WTC11 (cell line): Measurements from ENCODE around the gene SYMPK. TPM values are rescaled to one million over a fixed set of nuclear protein-coding genes. Genes with fewer than 3 reads are reported as not detected.

ENCODE experiments used
- ATAC-seq: fragments of 200-7000 bp; cut with Tn5 transposase; 2 replicates; pipeline ENCODE4 v1.10.0; 2021; ENCODE audit warnings: mild to moderate bottlenecking, moderate library complexity
- CTCF ChIA-PET: fragments of 300-600 bp; sonication (Branson Sonifier 250); formaldehyde crosslinking; loops from one replicate; lab custom pipeline; 2021; ENCODE audit warnings: antibody characterized with exemption; lab: Charles Lee
- POLR2A ChIA-PET: fragments of 350-600 bp; sonication (Branson Sonifier 250); formaldehyde crosslinking; loops from one replicate; lab custom pipeline; 2021; ENCODE audit warnings: antibody characterized with exemption; lab: Charles Lee
- DNase-seq: peaks from one replicate; pipeline ENCODE4 v3.0.0; 2021; ENCODE audit warnings: low spot score
- H3K27ac Mint-ChIP-seq: 2 replicates; pipeline ENCODE4 v1.8.0; 2021; ENCODE audit warnings: mixed read lengths
- H3K27me3 Mint-ChIP-seq: 2 replicates; pipeline ENCODE4 v1.8.0; 2021; ENCODE audit warnings: low read depth, mild to moderate bottlenecking, moderate library complexity, mixed read lengths
- H3K36me3 Mint-ChIP-seq: 2 replicates; pipeline ENCODE4 v1.8.0; 2021; ENCODE audit warnings: mixed read lengths
- H3K4me1 Mint-ChIP-seq: 2 replicates; pipeline ENCODE4 v1.8.0; 2022; ENCODE audit warnings: mixed read lengths
- H3K4me3 Mint-ChIP-seq: 2 replicates; pipeline ENCODE4 v1.8.0; 2021; ENCODE audit warnings: mild to moderate bottlenecking, moderate library complexity, mixed read lengths
- H3K9me3 Mint-ChIP-seq: 2 replicates; pipeline ENCODE4 v1.8.0; 2021; ENCODE audit warnings: mixed read lengths
- ESRRA ChIP-seq: sonication (generic); formaldehyde crosslinking; IDR thresholded peaks from 2 replicates; pipeline ENCODE4 v1.8.1; 2022; ENCODE audit warnings: mild to moderate bottlenecking, missing genetic modification reagents, borderline replicate concordance
- ETV6 ChIP-seq: sonication (generic); formaldehyde crosslinking; IDR thresholded peaks from 2 replicates; pipeline ENCODE4 v1.8.1; 2022; ENCODE audit warnings: mild to moderate bottlenecking, missing genetic modification reagents
- FOXK1 ChIP-seq: sonication (generic); formaldehyde crosslinking; IDR thresholded peaks from 2 replicates; pipeline ENCODE4 v1.8.0; 2022; ENCODE audit warnings: mild to moderate bottlenecking, moderate library complexity, missing genetic modification reagents
- IRF2 ChIP-seq: sonication (generic); formaldehyde crosslinking; IDR thresholded peaks from 2 replicates; pipeline ENCODE4 v1.8.0; 2022; ENCODE audit warnings: low read depth, missing genetic modification reagents, borderline replicate concordance
- NFYB ChIP-seq: sonication (generic); formaldehyde crosslinking; conservative IDR thresholded peaks from 2 replicates; pipeline ENCODE4 v1.8.0; 2022; ENCODE audit warnings: low read depth, missing genetic modification reagents
- SP1 ChIP-seq: sonication (generic); formaldehyde crosslinking; conservative IDR thresholded peaks from 2 replicates; pipeline ENCODE4 v1.8.1; 2022; ENCODE audit warnings: missing genetic modification reagents
- TEAD4 ChIP-seq: sonication (generic); formaldehyde crosslinking; IDR thresholded peaks from 2 replicates; pipeline ENCODE4 v1.8.0; 2022; ENCODE audit warnings: mild to moderate bottlenecking, missing genetic modification reagents
- TP53 ChIP-seq: sonication (generic); formaldehyde crosslinking; IDR thresholded peaks from 2 replicates; pipeline ENCODE4 v1.8.1; 2023; ENCODE audit warnings: mild to moderate bottlenecking, missing genetic modification reagents
- ZBTB43 ChIP-seq: sonication (generic); formaldehyde crosslinking; IDR thresholded peaks from 2 replicates; pipeline ENCODE4 v1.8.1; 2023; ENCODE audit warnings: mild to moderate bottlenecking, missing genetic modification reagents
- ZNF121 ChIP-seq: sonication (generic); formaldehyde crosslinking; IDR thresholded peaks from 2 replicates; pipeline ENCODE4 v1.8.0; 2023; ENCODE audit warnings: missing genetic modification reagents
- ZNF138 ChIP-seq: sonication (generic); formaldehyde crosslinking; conservative IDR thresholded peaks from 2 replicates; pipeline ENCODE4 v1.8.1; 2022; ENCODE audit warnings: mild to moderate bottlenecking, moderate library complexity, missing genetic modification reagents
- ZNF263 ChIP-seq: sonication (generic); formaldehyde crosslinking; IDR thresholded peaks from 2 replicates; pipeline ENCODE4 v1.8.1; 2022; ENCODE audit warnings: low read depth, mild to moderate bottlenecking, moderate library complexity, missing genetic modification reagents
- ZNF512 ChIP-seq: sonication (generic); formaldehyde crosslinking; IDR thresholded peaks from 2 replicates; pipeline ENCODE4 v1.8.1; 2022; ENCODE audit warnings: missing genetic modification reagents, borderline replicate concordance
- total RNA-seq: library from RNA; stranded (reverse); gene quantifications from 3 replicates; pipeline ENCODE4 v1.2.3, GENCODE V29; 2021
- TF ChIP-seq, protein P1 (sequence below): sonication (generic); formaldehyde crosslinking; IDR thresholded peaks from 2 replicates; pipeline ENCODE4 v1.8.0; 2023; ENCODE audit warnings: missing genetic modification reagents
- TF ChIP-seq, protein P2 (sequence below): sonication (generic); formaldehyde crosslinking; IDR thresholded peaks from 2 replicates; pipeline ENCODE4 v1.8.1; 2023; ENCODE audit warnings: mild to moderate bottlenecking, moderate library complexity, missing genetic modification reagents
- TF ChIP-seq, protein P3 (sequence below): sonication (generic); formaldehyde crosslinking; IDR thresholded peaks from 2 replicates; pipeline ENCODE4 v1.8.0; 2022; ENCODE audit warnings: mild to moderate bottlenecking, missing genetic modification reagents
- TF ChIP-seq, protein P4 (sequence below): sonication (generic); formaldehyde crosslinking; IDR thresholded peaks from 2 replicates; pipeline ENCODE4 v1.8.0; 2022; ENCODE audit warnings: mild to moderate bottlenecking, missing genetic modification reagents
- TF ChIP-seq, protein P5 (sequence below): sonication (generic); formaldehyde crosslinking; IDR thresholded peaks from 2 replicates; pipeline ENCODE4 v1.8.0; 2023; ENCODE audit warnings: missing genetic modification reagents, mild to moderate bottlenecking, borderline replicate concordance

SYMPK gene
- total RNA-seq, 1 experiment from 2014 or later, result 106 TPM

DNA sequence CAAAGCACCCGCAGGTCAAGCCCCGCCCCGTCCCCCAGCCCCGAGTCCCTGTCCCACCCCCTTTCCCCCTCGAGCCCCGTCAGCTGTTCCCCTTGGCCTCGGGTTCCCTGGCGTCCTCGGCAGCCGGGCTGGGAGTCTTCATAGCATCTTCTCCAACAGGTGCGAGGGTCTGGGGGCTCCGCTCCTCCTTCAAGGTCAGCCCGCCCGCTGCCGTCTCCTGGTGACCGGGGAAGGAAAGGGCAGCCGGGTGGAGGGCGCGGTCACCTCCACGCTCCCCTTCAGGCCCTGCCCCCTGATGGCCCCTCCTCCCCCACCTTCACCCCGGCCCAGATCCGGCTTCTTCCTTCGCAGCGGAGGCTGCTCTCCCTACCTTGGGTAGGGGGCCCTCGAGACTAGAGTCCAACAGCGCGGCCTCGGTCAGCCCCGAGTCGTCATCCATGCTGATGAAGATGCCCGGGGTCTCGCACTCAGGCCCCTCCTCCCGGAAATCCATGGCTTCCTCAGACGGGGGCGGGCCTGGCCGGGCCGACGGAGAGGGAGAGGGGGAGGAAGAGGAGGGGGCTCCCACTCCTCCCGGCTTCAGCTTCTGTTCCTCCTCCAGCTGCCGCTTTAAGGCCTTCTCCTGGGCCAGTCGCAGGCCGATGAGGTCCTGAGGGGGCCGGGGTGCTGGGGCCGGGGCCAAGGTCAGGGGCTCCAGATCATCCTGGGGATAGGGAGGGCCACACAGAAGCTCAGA, 47.3 kb downstream of the SYMPK start:
- TF ChIP-seq IRF2, result no peak
- TF ChIP-seq TP53 (CRISPR knock-in tag), result 0 out of 2 replicates have a peak, but pooled peaks have one; percentile 8
- no peak for TF ChIP-seq TEAD4
- TF ChIP-seq, protein P1, sequence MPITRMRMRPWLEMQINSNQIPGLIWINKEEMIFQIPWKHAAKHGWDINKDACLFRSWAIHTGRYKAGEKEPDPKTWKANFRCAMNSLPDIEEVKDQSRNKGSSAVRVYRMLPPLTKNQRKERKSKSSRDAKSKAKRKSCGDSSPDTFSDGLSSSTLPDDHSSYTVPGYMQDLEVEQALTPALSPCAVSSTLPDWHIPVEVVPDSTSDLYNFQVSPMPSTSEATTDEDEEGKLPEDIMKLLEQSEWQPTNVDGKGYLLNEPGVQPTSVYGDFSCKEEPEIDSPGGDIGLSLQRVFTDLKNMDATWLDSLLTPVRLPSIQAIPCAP, result 0 out of 2 replicates have a peak, but pooled peaks have one; percentile 26
- peak; percentile 56; the same call in 1 of the 2 replicates for TF ChIP-seq ZNF138 (CRISPR knock-in tag)
- peak; percentile 71 for TF ChIP-seq ETV6 (CRISPR knock-in tag)
- TF ChIP-seq, protein P2, sequence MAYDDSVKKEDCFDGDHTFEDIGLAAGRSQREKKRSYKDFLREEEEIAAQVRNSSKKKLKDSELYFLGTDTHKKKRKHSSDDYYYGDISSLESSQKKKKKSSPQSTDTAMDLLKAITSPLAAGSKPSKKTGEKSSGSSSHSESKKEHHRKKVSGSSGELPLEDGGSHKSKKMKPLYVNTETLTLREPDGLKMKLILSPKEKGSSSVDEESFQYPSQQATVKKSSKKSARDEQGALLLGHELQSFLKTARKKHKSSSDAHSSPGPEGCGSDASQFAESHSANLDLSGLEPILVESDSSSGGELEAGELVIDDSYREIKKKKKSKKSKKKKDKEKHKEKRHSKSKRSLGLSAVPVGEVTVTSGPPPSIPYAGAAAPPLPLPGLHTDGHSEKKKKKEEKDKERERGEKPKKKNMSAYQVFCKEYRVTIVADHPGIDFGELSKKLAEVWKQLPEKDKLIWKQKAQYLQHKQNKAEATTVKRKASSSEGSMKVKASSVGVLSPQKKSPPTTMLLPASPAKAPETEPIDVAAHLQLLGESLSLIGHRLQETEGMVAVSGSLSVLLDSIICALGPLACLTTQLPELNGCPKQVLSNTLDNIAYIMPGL (CRISPR knock-in tag), result 0 out of 2 replicates have a peak, but pooled peaks have one; percentile 11
- TF ChIP-seq, protein P3, sequence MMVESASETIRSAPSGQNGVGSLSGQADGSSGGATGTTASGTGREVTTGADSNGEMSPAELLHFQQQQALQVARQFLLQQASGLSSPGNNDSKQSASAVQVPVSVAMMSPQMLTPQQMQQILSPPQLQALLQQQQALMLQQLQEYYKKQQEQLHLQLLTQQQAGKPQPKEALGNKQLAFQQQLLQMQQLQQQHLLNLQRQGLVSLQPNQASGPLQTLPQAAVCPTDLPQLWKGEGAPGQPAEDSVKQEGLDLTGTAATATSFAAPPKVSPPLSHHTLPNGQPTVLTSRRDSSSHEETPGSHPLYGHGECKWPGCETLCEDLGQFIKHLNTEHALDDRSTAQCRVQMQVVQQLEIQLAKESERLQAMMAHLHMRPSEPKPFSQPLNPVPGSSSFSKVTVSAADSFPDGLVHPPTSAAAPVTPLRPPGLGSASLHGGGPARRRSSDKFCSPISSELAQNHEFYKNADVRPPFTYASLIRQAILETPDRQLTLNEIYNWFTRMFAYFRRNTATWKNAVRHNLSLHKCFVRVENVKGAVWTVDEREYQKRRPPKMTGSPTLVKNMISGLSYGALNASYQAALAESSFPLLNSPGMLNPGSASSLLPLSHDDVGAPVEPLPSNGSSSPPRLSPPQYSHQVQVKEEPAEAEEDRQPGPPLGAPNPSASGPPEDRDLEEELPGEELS (CRISPR knock-in tag), result 0 out of 2 replicates have a peak, but pooled peaks have one; percentile 17
- peak; percentile 93 for TF ChIP-seq ZNF263 (CRISPR knock-in tag)
- TF ChIP-seq SP1 (CRISPR knock-in tag), result peak; percentile 68
- 0 out of 2 replicates have a peak, but pooled peaks have one; percentile 45 for TF ChIP-seq FOXK1
- peak; percentile 92 for TF ChIP-seq ZNF121 (CRISPR knock-in tag)
- no peak for TF ChIP-seq ZNF512 (CRISPR knock-in tag)
- DNase-seq (peak; percentile 89), ATAC-seq (peak; percentile 52)
- peaks cover 8% of the 10 kb centered on the region for H3K36me3 Mint-ChIP-seq
- H3K27me3 Mint-ChIP-seq, result no peaks in the 10 kb centered on the region; the same call in none of the 2 replicates
- CTCF ChIA-PET, result interaction anchor here (0.9 to 7.2 kb wide), 24 partner anchors 8 to 1536 kb away, joined by 3 to 135 read pairs (median 10); partner anchors contain the start of genes DMPK, DMWD, FOXA3 and IRF2BP1
- peak overlapping the region; percentile 89 for H3K4me3 Mint-ChIP-seq
- peaks cover 34% of the 10 kb centered on the region for H3K4me1 Mint-ChIP-seq
- peak overlapping the region; percentile 95 for H3K27ac Mint-ChIP-seq
- no peaks in the 10 kb centered on the region for H3K9me3 Mint-ChIP-seq
- POLR2A ChIA-PET, result interaction anchor here (0.6 to 4.0 kb wide), 8 partner anchors 16 to 296 kb away, joined by 3 to 47 read pairs (median 4); partner anchors contain the start of genes DMWD, FOXA3, QPCTL and SIX5

GRCh38 chr19:45814851-45815480, 48.0 kb downstream of the SYMPK start, which contains the start of gene RSPH6A:
RSPH6A (minus strand) TSS chr19:45815308; CDS start chr19:45815176, 132 bp downstream.
- DNase-seq (peak; percentile 51), ATAC-seq (peak; percentile 4)
- Mint-ChIP-seq H3K27ac (peak within 1 kb of the TSS; percentile 95), H3K27me3 (no peaks in the 10 kb centered on the region; the same call in none of the 2 replicates), H3K9me3 (no peaks in the 10 kb centered on the region), H3K4me3 (peak within 1 kb of the TSS; percentile 89), H3K4me1 (peaks cover 36% of the 10 kb centered on the region), H3K36me3 (peaks cover 5% of the 10 kb centered on the region)
- POLR2A ChIA-PET, result interaction anchor here (0.6 to 4.0 kb wide), 6 partner anchors 16 to 297 kb away, joined by 3 to 47 read pairs (median 5); partner anchors contain the start of genes DMWD, FOXA3, QPCTL and SIX5
- CTCF ChIA-PET, result interaction anchor here (0.6 to 7.2 kb wide), 16 partner anchors 11 to 123 kb away, joined by 3 to 135 read pairs (median 8); partner anchors contain the start of genes DMPK, DMWD, IRF2BP1 and QPCTL
- TF ChIP-seq, protein P4, sequence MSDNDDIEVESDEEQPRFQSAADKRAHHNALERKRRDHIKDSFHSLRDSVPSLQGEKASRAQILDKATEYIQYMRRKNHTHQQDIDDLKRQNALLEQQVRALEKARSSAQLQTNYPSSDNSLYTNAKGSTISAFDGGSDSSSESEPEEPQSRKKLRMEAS (CRISPR knock-in tag), result 0 out of 2 replicates have a peak, but pooled peaks have one; percentile 8
- TF ChIP-seq ZNF121 (CRISPR knock-in tag), result peak; percentile 76; the same call in 1 of the 2 replicates
- TF ChIP-seq, protein P5, sequence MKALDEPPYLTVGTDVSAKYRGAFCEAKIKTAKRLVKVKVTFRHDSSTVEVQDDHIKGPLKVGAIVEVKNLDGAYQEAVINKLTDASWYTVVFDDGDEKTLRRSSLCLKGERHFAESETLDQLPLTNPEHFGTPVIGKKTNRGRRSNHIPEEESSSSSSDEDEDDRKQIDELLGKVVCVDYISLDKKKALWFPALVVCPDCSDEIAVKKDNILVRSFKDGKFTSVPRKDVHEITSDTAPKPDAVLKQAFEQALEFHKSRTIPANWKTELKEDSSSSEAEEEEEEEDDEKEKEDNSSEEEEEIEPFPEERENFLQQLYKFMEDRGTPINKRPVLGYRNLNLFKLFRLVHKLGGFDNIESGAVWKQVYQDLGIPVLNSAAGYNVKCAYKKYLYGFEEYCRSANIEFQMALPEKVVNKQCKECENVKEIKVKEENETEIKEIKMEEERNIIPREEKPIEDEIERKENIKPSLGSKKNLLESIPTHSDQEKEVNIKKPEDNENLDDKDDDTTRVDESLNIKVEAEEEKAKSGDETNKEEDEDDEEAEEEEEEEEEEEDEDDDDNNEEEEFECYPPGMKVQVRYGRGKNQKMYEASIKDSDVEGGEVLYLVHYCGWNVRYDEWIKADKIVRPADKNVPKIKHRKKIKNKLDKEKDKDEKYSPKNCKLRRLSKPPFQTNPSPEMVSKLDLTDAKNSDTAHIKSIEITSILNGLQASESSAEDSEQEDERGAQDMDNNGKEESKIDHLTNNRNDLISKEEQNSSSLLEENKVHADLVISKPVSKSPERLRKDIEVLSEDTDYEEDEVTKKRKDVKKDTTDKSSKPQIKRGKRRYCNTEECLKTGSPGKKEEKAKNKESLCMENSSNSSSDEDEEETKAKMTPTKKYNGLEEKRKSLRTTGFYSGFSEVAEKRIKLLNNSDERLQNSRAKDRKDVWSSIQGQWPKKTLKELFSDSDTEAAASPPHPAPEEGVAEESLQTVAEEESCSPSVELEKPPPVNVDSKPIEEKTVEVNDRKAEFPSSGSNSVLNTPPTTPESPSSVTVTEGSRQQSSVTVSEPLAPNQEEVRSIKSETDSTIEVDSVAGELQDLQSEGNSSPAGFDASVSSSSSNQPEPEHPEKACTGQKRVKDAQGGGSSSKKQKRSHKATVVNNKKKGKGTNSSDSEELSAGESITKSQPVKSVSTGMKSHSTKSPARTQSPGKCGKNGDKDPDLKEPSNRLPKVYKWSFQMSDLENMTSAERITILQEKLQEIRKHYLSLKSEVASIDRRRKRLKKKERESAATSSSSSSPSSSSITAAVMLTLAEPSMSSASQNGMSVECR (CRISPR knock-in tag), result peak; percentile 52; the same call in 1 of the 2 replicates
- 0 out of 2 replicates have a peak, but pooled peaks have one; percentile 53 for TF ChIP-seq ZBTB43 (CRISPR knock-in tag)
- peak; percentile 30; the same call in 1 of the 2 replicates for TF ChIP-seq FOXK1
- 0 out of 2 replicates have a peak, but pooled peaks have one; percentile 11 for TF ChIP-seq NFYB (CRISPR knock-in tag)
- 0 out of 2 replicates have a peak, but pooled peaks have one; percentile 46 for TF ChIP-seq ESRRA
